Colonic mucosa (tissue), 4 donors: ENCODE measurements around the gene PIGH. TPM values are rescaled to one million over a fixed set of nuclear protein-coding genes. Genes with fewer than 3 reads are reported as not detected.

ENCODE experiments used
- DNase-seq: peaks from one replicate; pipeline ENCODE4 v3.0.0-alpha.2; 2020
- H3K27ac ChIP-seq: fragments of 200-600 bp; one replicate; pipeline ENCODE4 v1.8.0; 2021
- H3K27me3 ChIP-seq: fragments of 200-600 bp; one replicate; pipeline ENCODE4 v1.8.0; 2021
- H3K36me3 ChIP-seq: fragments of 200-600 bp; one replicate; pipeline ENCODE4 v1.8.0; 2021
- H3K4me1 ChIP-seq: fragments of 200-600 bp; one replicate; pipeline ENCODE4 v1.8.0; 2021; ENCODE audit warnings: mild to moderate bottlenecking
- H3K4me3 ChIP-seq: fragments of 200-600 bp; one replicate; pipeline ENCODE4 v1.8.0; 2021
- H3K9ac ChIP-seq, 2 donors: one replicate each; pipeline ENCODE4 v1.7.0; 2013; ENCODE audit warnings: control low read depth in 2 of 2, low read depth in 2 of 2, low read length in 2 of 2
- H3K9me3 ChIP-seq: fragments of 200-600 bp; one replicate; pipeline ENCODE4 v1.8.0; 2021
- CTCF ChIP-seq: fragments of 200-600 bp; IDR thresholded peaks from one replicate; pipeline ENCODE4 v1.8.0; 2022; ENCODE audit warnings: antibody characterized with exemption, mild to moderate bottlenecking
- intact Hi-C: fragments of 100-400 bp; cut with DNase I; formaldehyde crosslinking; loops from one replicate; pipeline ENCODE4 v1.14.1; 2022
- total RNA-seq, 2 donors: library from RNA; stranded (reverse); fragmentation: NEBNext Ultra II Directional in 1 of 2; extraction: Animal tissue kit (Norgen Biotek cat#: 25700) in 1 of 2; gene quantifications; one replicate each; pipeline ENCODE4 v1.2.1, GENCODE V29; 2021
- donor health status: healthy.
- donor health status: DM: no; HTN: no; CAD: no.
- donor health status: DM: no; HTN: no; CAD: no.

The PIGH gene
- total RNA-seq, 2 donors from 2014 or later = 16.3 to 17.1 TPM

- no peak overlapping the region for H3K27ac ChIP-seq
- no peak for TF ChIP-seq CTCF
- DNase-seq = no peak
- no peak overlapping the region for H3K9ac ChIP-seq
- H3K4me3 ChIP-seq = no peak overlapping the region
- H3K4me1 ChIP-seq = no peaks in the 10 kb centered on the region
- H3K27me3 ChIP-seq = no peaks in the 10 kb centered on the region
- intact Hi-C loops = no loop called here
- H3K9me3 ChIP-seq = no peaks in the 10 kb centered on the region
- H3K36me3 ChIP-seq = peaks cover 4% of the 10 kb centered on the region
These were observed 43.4 kb downstream of the PIGH start for GRCh38 chr14:67556671-67557070.

- H3K27ac ChIP-seq = no peak overlapping the region
- no peaks in the 10 kb centered on the region for H3K9me3 ChIP-seq
- intact Hi-C loops = no loop called here
- no peaks in the 10 kb centered on the region for H3K27me3 ChIP-seq
- no peaks in the 10 kb centered on the region for H3K4me1 ChIP-seq
- DNase-seq = no peak
- TF ChIP-seq CTCF = no peak
- peaks cover 4% of the 10 kb centered on the region for H3K36me3 ChIP-seq
- H3K4me3 ChIP-seq = no peak overlapping the region
- H3K9ac ChIP-seq = no peak overlapping the region
These were observed 44.5 kb downstream of the PIGH start for GRCh38 chr14:67555518-67556090.

- intact Hi-C loops = no loop called here
- H3K27ac ChIP-seq = no peak overlapping the region
These were observed 45.7 kb downstream of the PIGH start for GRCh38 chr14:67554341-67554740.

GRCh38 chr14:67553547-67553946 is 46.5 kb downstream of the PIGH start:
- DNase-seq = no peak
- no peaks in the 10 kb centered on the region for H3K4me1 ChIP-seq
- H3K9ac ChIP-seq = no peak overlapping the region
- intact Hi-C loops = no loop called here
- H3K36me3 ChIP-seq = peaks cover 4% of the 10 kb centered on the region
- H3K4me3 ChIP-seq = no peak overlapping the region
- no peaks in the 10 kb centered on the region for H3K27me3 ChIP-seq
- H3K9me3 ChIP-seq = no peaks in the 10 kb centered on the region
- no peak for TF ChIP-seq CTCF
- no peak overlapping the region for H3K27ac ChIP-seq

More at GRCh38 chr14:67554341-67554740, 45.7 kb downstream of the PIGH start:
- no peak for TF ChIP-seq CTCF
- Histone ChIP-seq H3K36me3 (peaks cover 4% of the 10 kb centered on the region), H3K4me3 (no peak overlapping the region), H3K27me3 (no peaks in the 10 kb centered on the region), H3K9ac (no peak overlapping the region), H3K4me1 (no peaks in the 10 kb centered on the region), H3K9me3 (no peaks in the 10 kb centered on the region)
- no peak for DNase-seq

- H3K9me3 ChIP-seq = no peaks in the 10 kb centered on the region
- H3K4me3 ChIP-seq = no peak overlapping the region
- intact Hi-C loops = no loop called here
- no peak overlapping the region for H3K9ac ChIP-seq
- TF ChIP-seq CTCF = no peak
- H3K4me1 ChIP-seq = no peaks in the 10 kb centered on the region
- no peak for DNase-seq
- H3K27ac ChIP-seq = no peak overlapping the region
- H3K27me3 ChIP-seq = no peaks in the 10 kb centered on the region
- no peaks in the 10 kb centered on the region for H3K36me3 ChIP-seq
These were observed 48.1 kb downstream of the PIGH start for GRCh38 chr14:67551940-67552339.
